K562 (cell line): Measurements from ENCODE around the gene CNOT4. TPM values are rescaled to one million over a fixed set of nuclear protein-coding genes. Genes with fewer than 3 reads are reported as not detected.

Experiments
- ATAC-seq: fragments of 200-7000 bp; cut with Tn5 transposase; 3 replicates; pipeline ENCODE4 v1.9.1; 2020; ENCODE audit warnings: moderate library complexity
- BruUV-seq: library from RNA; stranded (reverse); fragments of 400-500 nt; replicated peaks from 2 replicates; lab custom pipeline; 2021; lab: Mats Ljungman, UMichigan
- CTCF ChIA-PET: fragments of 300-600 bp; formaldehyde crosslinking; extraction: SDS; loops from one replicate; lab custom pipeline; 2021; ENCODE audit warnings: low intra/inter-chr PET ratio; lab: Yijun Ruan, JAX
- POLR2A ChIA-PET: fragments of 300-600, 350-650 bp; sonication (Branson Sonifier 250); formaldehyde crosslinking; extraction: SDS; loops from one replicate; lab custom pipeline; 2021; ENCODE audit warnings: antibody characterized with exemption, inconsistent platforms; lab: Yijun Ruan, JAX
- DNase-seq, 4 experiments: peaks; one replicate each; pipeline versions ENCODE4 v3.0.0 to v3.0.0-alpha.2; 2011 to 2018; ENCODE audit warnings: low spot score in 3 of 4, mixed read lengths in 3 of 4; ENCODE audit errors: extremely low read depth in 1 of 4
- FAIRE-seq: peaks from 2 replicates; lab custom pipeline; 2011; peaks lifted over from hg19 to GRCh38; lab: Jason Lieb, UNC
- H2AFZ ChIP-seq: 2 replicates; pipeline ENCODE4 v1.6.0; 2011; ENCODE audit warnings: low read depth, low read length, control low read depth, inconsistent platforms
- H3K27ac ChIP-seq: fragments of 200-600 bp; 3 replicates; pipeline ENCODE4 v1.8.0; 2011; ENCODE audit warnings: low read depth, mild to moderate bottlenecking, control low read depth, inconsistent platforms, low read length, moderate library complexity, mixed read lengths; ENCODE audit errors: extremely low read depth
- H3K27me3 ChIP-seq, 2 experiments: fragments of 300-600 bp in 1 of 2; 2 replicates in 1 of 2; 3 replicates in 1 of 2; pipeline versions ENCODE4 v1.6.0 to v1.8.0; 2011; ENCODE audit warnings: inconsistent platforms in 2 of 2, low read length in 2 of 2, mild to moderate bottlenecking in 1 of 2, mixed read lengths in 1 of 2, moderate library complexity in 1 of 2; ENCODE audit not compliant: control insufficient read depth in 2 of 2, insufficient read depth in 2 of 2
- H3K36me3 ChIP-seq: fragments of 300-600 bp; 3 replicates; pipeline ENCODE4 v1.8.0; 2011; ENCODE audit warnings: mild to moderate bottlenecking, low read length, inconsistent platforms; ENCODE audit not compliant: control insufficient read depth, insufficient read depth
- H3K4me1 ChIP-seq, 2 experiments: fragments of 200-600 bp in 1 of 2; replicated peaks in 1 of 2; 2 replicates in 1 of 2; 3 replicates in 1 of 2; pipeline versions ENCODE4 v1.5.1 to v1.8.0; 2011; ENCODE audit warnings: inconsistent platforms in 2 of 2, low read length in 2 of 2, mild to moderate bottlenecking in 1 of 2, mixed read lengths in 1 of 2, moderate library complexity in 1 of 2; ENCODE audit not compliant: control insufficient read depth in 2 of 2, insufficient read depth in 2 of 2
- H3K4me2 ChIP-seq: 2 replicates; pipeline ENCODE4 v1.6.1; 2011; ENCODE audit warnings: low read length, control low read depth, inconsistent platforms, mixed read lengths; ENCODE audit not compliant: insufficient read depth
- H3K4me3 ChIP-seq: fragments of 200-600 bp; sonication (generic), shearing (Covaris generic); 2 replicates; pipeline ENCODE4 v1.5.1; 2016; ENCODE audit warnings: control low read depth, inconsistent platforms
- H3K79me2 ChIP-seq: fragments of 200-600 bp; 3 replicates; pipeline ENCODE4 v1.8.0; 2011; ENCODE audit warnings: low read length, inconsistent platforms; ENCODE audit not compliant: control insufficient read depth, insufficient read depth
- H3K9ac ChIP-seq, 2 experiments: 2 replicates each; pipeline versions ENCODE4 v1.6.0 to v1.6.1; 2011; ENCODE audit warnings: low read depth in 2 of 2, low read length in 2 of 2, control low read depth in 1 of 2, inconsistent platforms in 1 of 2, mild to moderate bottlenecking in 1 of 2, mixed read lengths in 1 of 2; ENCODE audit not compliant: insufficient read depth in 1 of 2
- H3K9me1 ChIP-seq: one replicate; pipeline ENCODE4 v1.6.0; 2011; ENCODE audit warnings: inconsistent platforms, mild to moderate bottlenecking, low read length, moderate library complexity; ENCODE audit not compliant: control insufficient read depth, insufficient read depth
- H3K9me3 ChIP-seq: replicated peaks from 2 replicates; pipeline ENCODE4 v1.5.1; 2011; ENCODE audit warnings: low read depth, low read length, inconsistent platforms; ENCODE audit not compliant: control insufficient read depth, insufficient read depth
- H4K20me1 ChIP-seq: replicated peaks from 2 replicates; pipeline ENCODE4 v1.6.1; 2011; ENCODE audit warnings: low read length, inconsistent platforms, mixed read lengths; ENCODE audit not compliant: control insufficient read depth, insufficient read depth
- CEBPB ChIP-seq: fragments of 450-650 bp; IDR thresholded peaks from 2 replicates; pipeline ENCODE4 v1.6.1; 2016; ENCODE audit warnings: missing genetic modification characterization, missing compliant biosample characterization
- CEBPG ChIP-seq, 3 experiments: fragments of 200-800 bp in 1 of 3; sonication (Bioruptor generic) in 1 of 3; sonication (generic) in 1 of 3; formaldehyde crosslinking in 1 of 3; IDR thresholded peaks in 2 of 3; conservative IDR thresholded peaks in 1 of 3; 2 replicates each; pipeline versions ENCODE4 v1.6.1 to v1.8.0; 2016 to 2022; ENCODE audit warnings: missing compliant biosample characterization in 2 of 3, missing genetic modification characterization in 2 of 3, mild to moderate bottlenecking in 1 of 3, missing genetic modification reagents in 1 of 3
- GABPA ChIP-seq: fragments of 200-800 bp; sonication (Bioruptor generic); conservative IDR thresholded peaks from 2 replicates; pipeline ENCODE4 v1.6.1; 2016; ENCODE audit warnings: low read depth, missing genetic modification characterization, missing compliant biosample characterization
- RAD51 ChIP-seq: fragments of 450-650 bp; IDR thresholded peaks from 2 replicates; pipeline ENCODE4 v1.7.1; 2016; ENCODE audit warnings: low read depth, mild to moderate bottlenecking, borderline replicate concordance
- RBM15 ChIP-seq: fragments of 200-400 bp; formaldehyde crosslinking; IDR thresholded peaks from 2 replicates; pipeline ENCODE4 v1.6.1; 2018; ENCODE audit warnings: mild to moderate bottlenecking, low read length, moderate library complexity; ENCODE audit not compliant: insufficient read depth
- ZC3H8 ChIP-seq: fragments of 450-650 bp; IDR thresholded peaks from 2 replicates; pipeline ENCODE4 v1.6.1; 2017
- ZNF197 ChIP-seq: fragments of 200-800 bp; sonication (Bioruptor generic); IDR thresholded peaks from 2 replicates; pipeline ENCODE4 v1.6.1; 2016; ENCODE audit warnings: low read depth, missing genetic modification characterization, missing compliant biosample characterization
- WGBS: fragments of 100-300 bp; shearing (Covaris generic); methylation state at CpG from one replicate; pipeline ENCODE4 v1.1.6; 2016; ENCODE audit warnings: low coverage, mixed read lengths; ENCODE audit not compliant: insufficient coverage; ENCODE audit errors: missing lambda C conversion rate; 5-methylcytosine and 5-hydroxymethylcytosine counted together
- in situ Hi-C: fragments of 300-500 bp; cut with MboI; formaldehyde crosslinking; loops from 4 replicates; pipeline ENCODE4 v1.15.0; 2018; ENCODE audit warnings: inconsistent platforms, mixed read lengths
- intact Hi-C: fragments of 100-400 bp; cut with micrococcal nuclease; formaldehyde crosslinking; loops from 2 replicates; pipeline ENCODE4 v1.14.2; 2022
- polyA plus RNA-seq, 8 experiments: library from polyadenylated mRNA; depleted of rRNA in 4 of 8; stranded (reverse) in 5 of 8; unstranded in 3 of 8; fragments of >200 nt; fragmentation: Nextera tagmentation in 2 of 8; fragmentation: Illumina TruSeq in 1 of 8; extraction: Ambion mirVana in 2 of 8; extraction: Trizol in 1 of 8; gene quantifications; 2 replicates each; pipeline versions ENCODE4 v1.2.1 to v1.2.3, GENCODE V29; 2011 to 2014; ENCODE audit warnings: inconsistent platforms in 1 of 8, missing spikeins in 1 of 8
- total RNA-seq, 7 experiments: library from RNA; depleted of rRNA in 6 of 7; stranded (reverse); fragments of >200 nt in 6 of 7; fragmentation: Illumina TruSeq in 2 of 7; extraction: Trizol in 2 of 7; gene quantifications; 2 replicates each; pipeline versions ENCODE4 v1.2.1 to v1.2.3, GENCODE V29; 2011 to 2021; ENCODE audit warnings: low replicate concordance in 1 of 7

The CNOT4 gene
- total and polyA plus RNA-seq, 9 of the 15 experiments (the other 6 are each of a cell fraction or from before 2014, with no cell fraction given) = 8.6 to 24.1 (median 15.4) TPM

DNA sequence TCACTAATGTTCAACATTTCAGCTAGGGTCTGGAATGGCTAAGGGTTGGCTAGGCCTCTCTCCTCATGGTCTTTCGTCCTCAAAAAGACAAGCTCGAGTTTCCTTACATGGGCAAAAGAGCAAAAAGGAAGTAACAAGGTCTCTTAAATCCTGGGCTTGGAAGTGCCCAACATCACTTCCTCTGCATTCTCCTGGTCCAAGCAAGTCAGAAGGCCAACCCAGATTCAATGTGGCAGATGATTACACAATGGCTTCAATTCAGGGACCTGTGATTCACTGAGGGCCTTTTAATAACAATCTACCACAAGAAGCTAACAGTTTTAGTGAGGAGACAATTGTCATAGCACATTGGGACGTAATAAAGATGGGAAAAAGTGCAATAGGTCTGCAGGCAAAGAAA is 43.4 kb upstream of the CNOT4 start:
- no peak for ATAC-seq
- H3K27ac ChIP-seq = no peak overlapping the region
- no peaks in the 10 kb centered on the region for H4K20me1 ChIP-seq
- 37% methylated on average over 3 of the region's 3 CpGs for WGBS
- no peaks in the 10 kb centered on the region; a peak in 1 of 5 replicates for H3K4me1 ChIP-seq
- ChIA-PET CTCF (no interaction called here), POLR2A (interaction anchor here (0.5 to 1.9 kb wide), 3 partner anchors 13 to 349 kb away, joined by 3 to 6 read pairs (median 3); no protein-coding TSS in a partner anchor)
- FAIRE-seq = no peak
- no peaks in the 10 kb centered on the region; a peak in 1 of 5 replicates for H3K27me3 ChIP-seq
- no peaks in the 10 kb centered on the region for H3K36me3 ChIP-seq
- TF ChIP-seq RAD51 = no peak
- no peak for TF ChIP-seq GABPA (tag)
- TF ChIP-seq CEBPG (CRISPR knock-in tag; IDR thresholded peaks at IDR 0.05) = peak; percentile 36; the same call in 1 of the 2 replicates
- TF ChIP-seq CEBPG (tag; conservative IDR thresholded peaks at IDR 0.05 in 1 of 2, IDR thresholded peaks at IDR 0.05 in 1 of 2) = no peak
- TF ChIP-seq RBM15 = no peak
- peak; percentile 40; the same call in 1 of the 2 replicates for TF ChIP-seq CEBPB (tag)
- no peak for TF ChIP-seq ZNF197 (CRISPR knock-in tag)
- TF ChIP-seq ZC3H8 = no peak
- BruUV-seq = no TSS peak
- no peak overlapping the region for H3K9ac ChIP-seq
- H3K9me1 ChIP-seq = no peaks in the 10 kb centered on the region
- in situ Hi-C loops (no loop called here), intact Hi-C loops (no loop called here)
- DNase-seq = no peak
- peak overlapping the region; percentile 41 for H2AFZ ChIP-seq
- H3K4me2 ChIP-seq = no peak overlapping the region
- H3K79me2 ChIP-seq = peaks cover 8% of the 10 kb centered on the region
- H3K9me3 ChIP-seq = no peaks in the 10 kb centered on the region
- no peak overlapping the region for H3K4me3 ChIP-seq
